ENCODE data around the gene CASP3. TPM values are rescaled to one million over a fixed set of nuclear protein-coding genes. Genes with fewer than 3 reads are reported as not detected.

CASP3 gene
- total RNA-seq, 4 donors from 2014 or later, result 6.2 to 147 (median 35.1) TPM

DNA sequence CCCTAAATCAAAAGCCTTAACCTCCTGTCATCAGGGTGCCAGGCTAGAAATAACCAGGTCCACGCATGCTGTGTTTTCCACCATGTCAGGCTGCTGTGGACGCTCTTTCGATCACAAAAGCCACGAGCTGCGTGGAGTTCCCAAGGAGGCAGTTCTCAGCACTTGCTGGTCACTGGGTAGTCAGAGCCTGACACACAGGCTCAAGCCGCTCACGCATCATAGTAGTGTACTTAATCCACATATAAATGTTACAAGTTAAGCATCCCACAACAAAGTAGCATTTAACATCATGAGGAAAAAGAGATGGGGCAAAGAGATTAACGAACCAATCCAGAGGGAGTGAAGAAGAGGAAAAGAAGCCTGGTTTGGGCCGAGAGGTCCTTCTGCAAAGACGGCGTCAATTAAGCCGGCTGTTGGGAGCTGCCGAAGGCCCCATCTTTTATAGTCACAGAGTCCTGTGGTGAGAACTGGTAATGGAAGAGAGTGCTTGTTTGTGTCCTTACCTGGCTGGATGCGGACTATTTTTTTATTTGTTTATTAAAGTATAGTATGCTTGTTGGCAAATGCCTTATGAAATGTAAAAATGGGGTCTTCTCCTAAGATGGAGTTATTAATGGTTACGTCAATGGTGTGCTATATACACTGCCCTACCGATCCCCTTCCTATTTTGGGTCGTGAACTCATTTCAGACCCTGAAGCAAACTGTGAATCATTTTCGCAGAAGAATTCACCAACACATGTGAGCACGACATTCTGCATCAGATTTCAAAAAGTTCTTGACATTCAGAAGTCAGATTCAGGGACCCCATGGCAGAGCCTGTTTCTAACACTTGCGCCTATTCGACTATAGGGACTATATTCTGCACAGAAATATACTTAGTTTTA is 966 bp upstream of the CASP3 start:
- Histone ChIP-seq H3K9me3 (no peaks in the 10 kb centered on the region), H3K4me3 (peak overlapping the region; percentile 43 to 94 (median 92)), H3K27me3 (no peaks in the 10 kb centered on the region), H3K27ac (peak overlapping the region; percentile 92 to 100 (median 99)), H3K36me3 (no peaks in the 10 kb centered on the region), H3K4me1 (peaks cover 22 to 39% (median 35%) of the 10 kb centered on the region in 4 donors)
- peak; percentile 33 for DNase-seq
- intact Hi-C loops (cut with DNase I; ENCODE audit: low total_unique reads), result loop anchor here (5.0 kb wide), 1 partner anchor 178 kb away; the partner anchor contains the start of gene IRF2
- 20 to 30% methylated on average over 7 to 21 of the region's 21 CpGs for WGBS, 2 donors (ENCODE audit: low coverage in 1 of 2)
- in situ Hi-C loops (cut with MboI; ENCODE audit: low pct_ligation_motif_present in 1 of 4, low pct_unique_long_range_greater_than_20kb in 1 of 4, low sequenced_read_pairs in 3 of 4), result loop anchor here in 1 of 4 donors (25.0 kb wide), 1 partner anchor 388 kb away; no protein-coding TSS in a partner anchor
- TF ChIP-seq CTCF (IDR thresholded peaks at IDR 0.05) (peak in 1 of 5 experiments; percentile 19), POLR2AphosphoS5 (IDR thresholded peaks at IDR 0.05) (no peak)

- DNase-seq, result peak; percentile 72
- intact Hi-C loops (cut with DNase I; ENCODE audit: low total_unique reads), result loop anchor here (5.0 kb wide), 1 partner anchor 176 kb away; the partner anchor contains the start of gene IRF2
- no peak for TF ChIP-seq CTCF (IDR thresholded peaks at IDR 0.05)
- no peak for TF ChIP-seq POLR2A (IDR thresholded peaks at IDR 0.05)
- no peak for TF ChIP-seq EP300 (IDR thresholded peaks at IDR 0.05; ENCODE audit: low read depth)
- no peak for TF ChIP-seq POLR2AphosphoS5 (IDR thresholded peaks at IDR 0.05)
- H3K9me3 ChIP-seq, result no peaks in the 10 kb centered on the region
- no peaks in the 10 kb centered on the region for H3K27me3 ChIP-seq
- in situ Hi-C loops (cut with MboI; ENCODE audit: low pct_ligation_motif_present in 1 of 4, low pct_unique_long_range_greater_than_20kb in 1 of 4, low sequenced_read_pairs in 3 of 4), result loop anchor here in 1 of 4 donors (25.0 kb wide), 1 partner anchor 386 kb away; no protein-coding TSS in a partner anchor
- H3K36me3 ChIP-seq, result no peaks in the 10 kb centered on the region
- 0% methylated on average over 9 to 48 of the region's 52 CpGs for WGBS, 2 donors (ENCODE audit: low coverage in 1 of 2)
- H3K4me1 ChIP-seq, result peaks cover 22 to 51% (median 38%) of the 10 kb centered on the region in 4 donors
- H3K4me3 ChIP-seq, result peak overlapping the region; percentile 92 to 99 (median 94)
- H3K27ac ChIP-seq, result peak overlapping the region; percentile 99 to 100 (median 99)
Measured at GRCh38 chr4:184648313-184649025, 778 bp downstream of the CASP3 start.

GRCh38 chr4:184648054-184648312 is 1.3 kb downstream of the CASP3 start:
- Histone ChIP-seq H3K4me3 (peak overlapping the region; percentile 92 to 99 (median 94)), H3K27ac (peak overlapping the region; percentile 99 to 100 (median 99)), H3K4me1 (peaks cover 22 to 51% (median 38%) of the 10 kb centered on the region in 4 donors), H3K36me3 (no peaks in the 10 kb centered on the region), H3K9me3 (no peaks in the 10 kb centered on the region), H3K27me3 (no peaks in the 10 kb centered on the region)
- TF ChIP-seq POLR2AphosphoS5 (IDR thresholded peaks at IDR 0.05) (no peak), CTCF (IDR thresholded peaks at IDR 0.05) (no peak), EP300 (IDR thresholded peaks at IDR 0.05; ENCODE audit: low read depth) (no peak), POLR2A (IDR thresholded peaks at IDR 0.05) (no peak)
- 2 to 3% methylated on average over 6 of the region's 6 CpGs for WGBS, 2 donors (ENCODE audit: low coverage in 1 of 2)
- intact Hi-C loops (cut with DNase I; ENCODE audit: low total_unique reads), result loop anchor here (5.0 kb wide), 1 partner anchor 176 kb away; the partner anchor contains the start of gene IRF2
- no peak for DNase-seq
- in situ Hi-C loops (cut with MboI; ENCODE audit: low pct_ligation_motif_present in 1 of 4, low pct_unique_long_range_greater_than_20kb in 1 of 4, low sequenced_read_pairs in 3 of 4), result loop anchor here in 1 of 4 donors (25.0 kb wide), 1 partner anchor 386 kb away; no protein-coding TSS in a partner anchor
